Fibroblast of skin of right biceps (primary cell): ENCODE results near the gene PLD2.
A peak's percentile ranks its signal among the peaks of the same experiment; 100 is the strongest.
"Not testable (repeated sequence)": the region's sequence is repeated elsewhere in the genome, so short reads cannot be mapped to it uniquely, and the experiment has no call there.

Experiments
- DNase-seq: peaks from one replicate; pipeline ENCODE4 v3.0.0-alpha.2; 2013

The PLD2 gene

GRCh38 chr17:4858068-4858881 is 51.3 kb downstream of the PLD2 start:
- DNase-seq = no peak

GRCh38 chr17:4858882-4859260 is 51.9 kb downstream of the PLD2 start:
- peak; percentile 10 for DNase-seq

- DNase-seq = no peak
Measured at GRCh38 chr17:4859816-4860625, 53.1 kb downstream of the PLD2 start.

- no peak for DNase-seq
Measured at GRCh38 chr17:4860651-4861050, 53.7 kb downstream of the PLD2 start.

GRCh38 chr17:4861052-4861451 is 54.1 kb downstream of the PLD2 start:
- no peak for DNase-seq

GRCh38 chr17:4862720-4863119 is 55.8 kb downstream of the PLD2 start:
- no peak for DNase-seq

- no peak for DNase-seq
Measured at GRCh38 chr17:4863321-4863720, 56.4 kb downstream of the PLD2 start.

GRCh38 chr17:4867535-4867934 is 60.6 kb downstream of the PLD2 start:
- DNase-seq = not testable (repeated sequence)

GRCh38 chr17:4869058-4869998 is 62.4 kb downstream of the PLD2 start:
- not testable (repeated sequence) for DNase-seq

GRCh38 chr17:4870855-4871254 is 63.9 kb downstream of the PLD2 start:
- DNase-seq = no peak

GRCh38 chr17:4872786-4873185 is 65.8 kb downstream of the PLD2 start:
- DNase-seq = no peak
